ENCODE results near the gene CEACAM16. TPM values are rescaled to one million over a fixed set of nuclear protein-coding genes. Genes with fewer than 3 reads are reported as not detected.

CEACAM16 gene
- total and polyA plus RNA-seq, 10 of the 15 experiments (the other 5 are each of a cell fraction or from before 2014, with no cell fraction given) = not detected

DNA sequence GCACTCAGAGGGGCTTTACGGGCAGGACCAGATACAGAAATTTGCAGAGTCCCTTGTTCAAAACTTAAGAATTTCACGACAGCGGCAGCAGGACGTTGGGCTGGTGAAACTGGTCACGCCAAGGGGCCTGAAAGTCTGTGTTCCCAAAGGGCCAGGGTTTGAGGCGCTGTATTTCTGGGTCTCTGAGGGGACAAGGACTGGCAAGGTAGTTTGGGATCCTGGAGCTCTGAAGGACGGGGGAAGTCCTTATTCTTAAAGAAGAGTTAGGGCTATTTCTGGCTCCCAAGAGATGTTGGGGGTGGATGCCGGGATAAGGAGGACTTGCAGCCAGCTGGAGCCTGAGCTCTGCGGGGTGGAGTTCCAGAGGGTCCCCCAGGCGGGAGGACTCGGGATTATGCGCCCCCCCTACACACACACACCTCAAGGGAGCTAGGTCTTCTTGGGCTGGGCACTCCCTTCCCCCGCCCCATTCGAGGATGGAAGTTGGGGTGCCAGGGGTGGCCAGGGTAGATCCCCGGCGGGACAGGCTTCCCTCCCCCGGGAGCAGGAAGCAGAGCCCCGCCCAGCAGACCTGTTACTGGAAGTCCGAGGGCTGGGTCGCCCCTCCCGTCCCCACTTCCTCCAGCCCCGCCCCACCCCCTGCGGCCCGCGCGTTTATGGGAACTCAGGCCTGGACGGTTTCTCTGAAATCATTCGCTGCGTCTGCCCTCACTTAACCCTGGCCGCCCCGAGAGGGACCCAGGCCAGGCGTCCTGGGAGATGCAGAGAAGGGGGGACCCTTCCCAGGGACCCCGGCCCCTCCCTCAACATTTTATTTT lies 55.2 kb downstream of the CEACAM16 start (continued):
- TF ChIP-seq EGR1 (IDR thresholded peaks at IDR 0.05; ENCODE audit: borderline replicate concordance in 1 of 2, low read depth in 2 of 2, low read length in 2 of 2) = 0 out of 3 replicates have a peak, but pooled peaks of 1 of the 2 experiments have one; percentile 2
- TF ChIP-seq HDGF (IDR thresholded peaks at IDR 0.05) = 0 out of 2 replicates have a peak, but pooled peaks have one; percentile 59
- TF ChIP-seq RUNX3 (IDR thresholded peaks at IDR 0.05; ENCODE audit: low read length) = no peak; the same call in none of the 2 replicates
- no peak for TF ChIP-seq TCF3 (IDR thresholded peaks at IDR 0.05; ENCODE audit: borderline replicate concordance, insufficient read depth, low read depth, low read length)
- TF ChIP-seq RCOR1 (conservative IDR thresholded peaks at IDR 0.05; ENCODE audit: low read depth, low read length) = no peak
- TF ChIP-seq, protein P1, sequence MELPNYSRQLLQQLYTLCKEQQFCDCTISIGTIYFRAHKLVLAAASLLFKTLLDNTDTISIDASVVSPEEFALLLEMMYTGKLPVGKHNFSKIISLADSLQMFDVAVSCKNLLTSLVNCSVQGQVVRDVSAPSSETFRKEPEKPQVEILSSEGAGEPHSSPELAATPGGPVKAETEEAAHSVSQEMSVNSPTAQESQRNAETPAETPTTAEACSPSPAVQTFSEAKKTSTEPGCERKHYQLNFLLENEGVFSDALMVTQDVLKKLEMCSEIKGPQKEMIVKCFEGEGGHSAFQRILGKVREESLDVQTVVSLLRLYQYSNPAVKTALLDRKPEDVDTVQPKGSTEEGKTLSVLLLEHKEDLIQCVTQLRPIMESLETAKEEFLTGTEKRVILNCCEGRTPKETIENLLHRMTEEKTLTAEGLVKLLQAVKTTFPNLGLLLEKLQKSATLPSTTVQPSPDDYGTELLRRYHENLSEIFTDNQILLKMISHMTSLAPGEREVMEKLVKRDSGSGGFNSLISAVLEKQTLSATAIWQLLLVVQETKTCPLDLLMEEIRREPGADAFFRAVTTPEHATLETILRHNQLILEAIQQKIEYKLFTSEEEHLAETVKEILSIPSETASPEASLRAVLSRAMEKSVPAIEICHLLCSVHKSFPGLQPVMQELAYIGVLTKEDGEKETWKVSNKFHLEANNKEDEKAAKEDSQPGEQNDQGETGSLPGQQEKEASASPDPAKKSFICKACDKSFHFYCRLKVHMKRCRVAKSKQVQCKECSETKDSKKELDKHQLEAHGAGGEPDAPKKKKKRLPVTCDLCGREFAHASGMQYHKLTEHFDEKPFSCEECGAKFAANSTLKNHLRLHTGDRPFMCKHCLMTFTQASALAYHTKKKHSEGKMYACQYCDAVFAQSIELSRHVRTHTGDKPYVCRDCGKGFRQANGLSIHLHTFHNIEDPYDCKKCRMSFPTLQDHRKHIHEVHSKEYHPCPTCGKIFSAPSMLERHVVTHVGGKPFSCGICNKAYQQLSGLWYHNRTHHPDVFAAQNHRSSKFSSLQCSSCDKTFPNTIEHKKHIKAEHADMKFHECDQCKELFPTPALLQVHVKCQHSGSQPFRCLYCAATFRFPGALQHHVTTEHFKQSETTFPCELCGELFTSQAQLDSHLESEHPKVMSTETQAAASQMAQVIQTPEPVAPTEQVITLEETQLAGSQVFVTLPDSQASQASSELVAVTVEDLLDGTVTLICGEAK (IDR thresholded peaks at IDR 0.05; ENCODE audit: borderline replicate concordance) = no peak
- TF ChIP-seq ZNF217 (IDR thresholded peaks at IDR 0.05) = no peak
- TF ChIP-seq, protein P2, sequence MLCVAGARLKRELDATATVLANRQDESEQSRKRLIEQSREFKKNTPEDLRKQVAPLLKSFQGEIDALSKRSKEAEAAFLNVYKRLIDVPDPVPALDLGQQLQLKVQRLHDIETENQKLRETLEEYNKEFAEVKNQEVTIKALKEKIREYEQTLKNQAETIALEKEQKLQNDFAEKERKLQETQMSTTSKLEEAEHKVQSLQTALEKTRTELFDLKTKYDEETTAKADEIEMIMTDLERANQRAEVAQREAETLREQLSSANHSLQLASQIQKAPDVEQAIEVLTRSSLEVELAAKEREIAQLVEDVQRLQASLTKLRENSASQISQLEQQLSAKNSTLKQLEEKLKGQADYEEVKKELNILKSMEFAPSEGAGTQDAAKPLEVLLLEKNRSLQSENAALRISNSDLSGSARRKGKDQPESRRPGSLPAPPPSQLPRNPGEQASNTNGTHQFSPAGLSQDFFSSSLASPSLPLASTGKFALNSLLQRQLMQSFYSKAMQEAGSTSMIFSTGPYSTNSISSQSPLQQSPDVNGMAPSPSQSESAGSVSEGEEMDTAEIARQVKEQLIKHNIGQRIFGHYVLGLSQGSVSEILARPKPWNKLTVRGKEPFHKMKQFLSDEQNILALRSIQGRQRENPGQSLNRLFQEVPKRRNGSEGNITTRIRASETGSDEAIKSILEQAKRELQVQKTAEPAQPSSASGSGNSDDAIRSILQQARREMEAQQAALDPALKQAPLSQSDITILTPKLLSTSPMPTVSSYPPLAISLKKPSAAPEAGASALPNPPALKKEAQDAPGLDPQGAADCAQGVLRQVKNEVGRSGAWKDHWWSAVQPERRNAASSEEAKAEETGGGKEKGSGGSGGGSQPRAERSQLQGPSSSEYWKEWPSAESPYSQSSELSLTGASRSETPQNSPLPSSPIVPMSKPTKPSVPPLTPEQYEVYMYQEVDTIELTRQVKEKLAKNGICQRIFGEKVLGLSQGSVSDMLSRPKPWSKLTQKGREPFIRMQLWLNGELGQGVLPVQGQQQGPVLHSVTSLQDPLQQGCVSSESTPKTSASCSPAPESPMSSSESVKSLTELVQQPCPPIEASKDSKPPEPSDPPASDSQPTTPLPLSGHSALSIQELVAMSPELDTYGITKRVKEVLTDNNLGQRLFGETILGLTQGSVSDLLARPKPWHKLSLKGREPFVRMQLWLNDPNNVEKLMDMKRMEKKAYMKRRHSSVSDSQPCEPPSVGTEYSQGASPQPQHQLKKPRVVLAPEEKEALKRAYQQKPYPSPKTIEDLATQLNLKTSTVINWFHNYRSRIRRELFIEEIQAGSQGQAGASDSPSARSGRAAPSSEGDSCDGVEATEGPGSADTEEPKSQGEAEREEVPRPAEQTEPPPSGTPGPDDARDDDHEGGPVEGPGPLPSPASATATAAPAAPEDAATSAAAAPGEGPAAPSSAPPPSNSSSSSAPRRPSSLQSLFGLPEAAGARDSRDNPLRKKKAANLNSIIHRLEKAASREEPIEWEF (IDR thresholded peaks at IDR 0.05; ENCODE audit: insufficient replicate concordance, low read depth, low read length) = no peak
- peak; percentile 48; the same call in 1 of the 2 replicates for TF ChIP-seq MTA2 (IDR thresholded peaks at IDR 0.05; ENCODE audit: low read depth)
- no peak for TF ChIP-seq SMARCA5 (IDR thresholded peaks at IDR 0.05)
- peak; percentile 72 for TF ChIP-seq MEF2B (IDR thresholded peaks at IDR 0.05; ENCODE audit: partially characterized antibody, poor library complexity, severe bottlenecking)
- TF ChIP-seq FOXK2 (IDR thresholded peaks at IDR 0.05) = no peak
- peak; percentile 93 to 94 for TF ChIP-seq IKZF2 (IDR thresholded peaks at IDR 0.05)
- peak; percentile 56; the same call in 1 of the 2 replicates for TF ChIP-seq GATAD2B (conservative IDR thresholded peaks at IDR 0.05; ENCODE audit: low read depth)
- no peak for TF ChIP-seq RB1 (IDR thresholded peaks at IDR 0.05; ENCODE audit: borderline replicate concordance)
- peak; percentile 18; the same call in 1 of the 2 replicates for TF ChIP-seq SPI1 (IDR thresholded peaks at IDR 0.05; ENCODE audit: borderline replicate concordance, insufficient read depth, low read depth, low read length)
- no peak for TF ChIP-seq SREBF1 (IDR thresholded peaks at IDR 0.05; ENCODE audit: low read length)
- no peak for TF ChIP-seq ZBED1 (IDR thresholded peaks at IDR 0.05; ENCODE audit: borderline replicate concordance)
- TF ChIP-seq ZNF384 (IDR thresholded peaks at IDR 0.05; ENCODE audit: borderline replicate concordance, low read depth, low read length) = no peak
- peak; percentile 8 for TF ChIP-seq MYC (IDR thresholded peaks at IDR 0.05; ENCODE audit: insufficient read depth, insufficient read length, insufficient replicate concordance, low read length, severe bottlenecking)
- TF ChIP-seq NRF1 (conservative IDR thresholded peaks at IDR 0.05; ENCODE audit: low read depth, low read length) = no peak

Measured in GM12878 (cell line).